ENCODE data around the gene ADAT2. TPM values are rescaled to one million over a fixed set of nuclear protein-coding genes. Genes with fewer than 3 reads are reported as not detected.
A peak's percentile ranks its signal among the peaks of the same experiment; 100 is the strongest.

ADAT2 gene
- total RNA-seq = 10 to 100 TPM; 17.4 to 19.4 (median 19.1) TPM
- 13.2 TPM for total RNA-seq (2013)

GRCh38 chr6:143450453-143451371 is at the start of gene ADAT2, which contains the start of gene PEX3:
TSS of gene ADAT2 (minus strand) at chr6:143450695. CDS start at chr6:143450658, 37 bp downstream.
TSS of gene PEX3 (plus strand) at chr6:143450805. CDS start at chr6:143451043, 238 bp downstream.
- H3K27ac Mint-ChIP-seq = peak within 1 kb of the TSS; percentile 91 to 96
- Histone ChIP-seq H3K27me3 (ENCODE audit: control insufficient read depth, insufficient read depth, low read length) (no peaks in the 10 kb centered on the region), H3K4me3 (ENCODE audit: low read length) (peak within 1 kb of the TSS; percentile 83), H3K27ac (ENCODE audit: low read length) (peak within 1 kb of the TSS; percentile 73), H3K4me1 (ENCODE audit: control insufficient read depth, insufficient read depth, low read length) (peaks cover 5% of the 10 kb centered on the region), H3K9me3 (ENCODE audit: control insufficient read depth, insufficient read depth, low read length) (no peaks in the 10 kb centered on the region), H3K36me3 (ENCODE audit: control insufficient read depth, insufficient read depth, low read length) (no peaks in the 10 kb centered on the region)
- H3K4me3 Mint-ChIP-seq = peak within 1 kb of the TSS; percentile 99
- intact Hi-C loops (cut with micrococcal nuclease) = loop anchor here (1.0 to 5.0 kb wide), 4 partner anchors 53 to 1304 kb away; partner anchors contain the start of genes FUCA2, LTV1, NMBR and VTA1
- DNase-seq = peak; percentile 89 to 95
- no peaks in the 10 kb centered on the region for H3K9me3 Mint-ChIP-seq
- H3K36me3 Mint-ChIP-seq = no peaks in the 10 kb centered on the region
- H3K27me3 Mint-ChIP-seq (ENCODE audit: low read depth in 2 of 2) = no peaks in the 10 kb centered on the region
- H3K4me1 Mint-ChIP-seq = peaks cover 32 to 42% of the 10 kb centered on the region in 2 donors
- peak; percentile 93 to 97 (median 96) for ATAC-seq
- under 1% methylated on average over 55 of the region's 56 CpGs for WGBS (ENCODE audit: insufficient coverage)
- TF ChIP-seq CTCF (IDR thresholded peaks at IDR 0.05) = no peak

GRCh38 chr6:143498428-143498827 is 47.9 kb upstream of the ADAT2 start:
- DNase-seq = peak in 1 of 2 donors; percentile 44
- no peaks in the 10 kb centered on the region for H3K27me3 Mint-ChIP-seq (ENCODE audit: low read depth in 2 of 2)
- intact Hi-C loops (cut with micrococcal nuclease) = no loop called here
- peaks cover 13 to 15% of the 10 kb centered on the region in 2 donors for H3K4me1 Mint-ChIP-seq
- ATAC-seq = no peak
- H3K9me3 Mint-ChIP-seq = no peaks in the 10 kb centered on the region
- H3K36me3 Mint-ChIP-seq = peaks cover 24% of the 10 kb centered on the region
- no peak overlapping the region for H3K27ac ChIP-seq (ENCODE audit: low read length)
- H3K4me3 ChIP-seq (ENCODE audit: low read length) = no peak overlapping the region
- WGBS (ENCODE audit: insufficient coverage) = 72% methylated on average over 4 of the region's 4 CpGs
- no peaks in the 10 kb centered on the region for H3K9me3 ChIP-seq (ENCODE audit: control insufficient read depth, insufficient read depth, low read length)
- TF ChIP-seq CTCF (IDR thresholded peaks at IDR 0.05) = no peak
- no peak overlapping the region for H3K27ac Mint-ChIP-seq
- H3K27me3 ChIP-seq (ENCODE audit: control insufficient read depth, insufficient read depth, low read length) = no peaks in the 10 kb centered on the region
- no peak overlapping the region for H3K4me3 Mint-ChIP-seq
- H3K4me1 ChIP-seq (ENCODE audit: control insufficient read depth, insufficient read depth, low read length) = peaks cover 3% of the 10 kb centered on the region
- peaks cover 19% of the 10 kb centered on the region for H3K36me3 ChIP-seq (ENCODE audit: control insufficient read depth, insufficient read depth, low read length)

GRCh38 chr6:143496974-143497373 is 46.5 kb upstream of the ADAT2 start:
- intact Hi-C loops (cut with micrococcal nuclease) = no loop called here
- H3K27me3 Mint-ChIP-seq (ENCODE audit: low read depth in 2 of 2) = no peaks in the 10 kb centered on the region
- H3K27ac Mint-ChIP-seq = no peak overlapping the region
- H3K4me1 Mint-ChIP-seq = peaks cover 13 to 15% of the 10 kb centered on the region in 2 donors
- no peak overlapping the region for H3K4me3 ChIP-seq (ENCODE audit: low read length)
- no peaks in the 10 kb centered on the region for H3K9me3 ChIP-seq (ENCODE audit: control insufficient read depth, insufficient read depth, low read length)
- no peak for DNase-seq
- no peak overlapping the region for H3K27ac ChIP-seq (ENCODE audit: low read length)
- no peak for TF ChIP-seq CTCF (IDR thresholded peaks at IDR 0.05)
- H3K36me3 Mint-ChIP-seq = peaks cover 27% of the 10 kb centered on the region
- peaks cover 19% of the 10 kb centered on the region for H3K36me3 ChIP-seq (ENCODE audit: control insufficient read depth, insufficient read depth, low read length)
- ATAC-seq = no peak
- 100% methylated on average over 1 of the region's 1 CpG for WGBS (ENCODE audit: insufficient coverage)
- no peaks in the 10 kb centered on the region for H3K27me3 ChIP-seq (ENCODE audit: control insufficient read depth, insufficient read depth, low read length)
- no peak overlapping the region for H3K4me3 Mint-ChIP-seq
- H3K4me1 ChIP-seq (ENCODE audit: control insufficient read depth, insufficient read depth, low read length) = peaks cover 3% of the 10 kb centered on the region
- no peaks in the 10 kb centered on the region for H3K9me3 Mint-ChIP-seq
